Esophagus (tissue), 2 donors: ENCODE measurements around the gene CCNK. TPM values are rescaled to one million over a fixed set of nuclear protein-coding genes. Genes with fewer than 3 reads are reported as not detected.

ENCODE experiments used
- H3K27ac ChIP-seq, 2 donors: one replicate each; pipeline ENCODE4 v1.5.1; 2013; ENCODE audit warnings: low read depth in 2 of 2, mild to moderate bottlenecking in 2 of 2, inconsistent platforms in 1 of 2, low read length in 1 of 2, moderate library complexity in 1 of 2
- H3K27me3 ChIP-seq, 2 donors: one replicate each; pipeline ENCODE4 v1.6.1; 2013; ENCODE audit warnings: low read length in 2 of 2, control low read depth in 1 of 2, mild to moderate bottlenecking in 1 of 2; ENCODE audit not compliant: insufficient read depth in 2 of 2, control insufficient read depth in 1 of 2
- H3K36me3 ChIP-seq, 2 donors: one replicate each; pipeline ENCODE4 v1.6.1; 2013; ENCODE audit warnings: low read length in 1 of 2; ENCODE audit not compliant: control insufficient read depth in 2 of 2, insufficient read depth in 2 of 2
- H3K4me1 ChIP-seq, 2 donors: one replicate each; pipeline ENCODE4 v1.6.1; 2013; ENCODE audit warnings: low read length in 1 of 2; ENCODE audit not compliant: control insufficient read depth in 2 of 2, insufficient read depth in 2 of 2
- H3K4me3 ChIP-seq, 2 donors: one replicate each; pipeline ENCODE4 v1.5.1; 2013; ENCODE audit warnings: low read length in 2 of 2, mild to moderate bottlenecking in 2 of 2, low read depth in 1 of 2, moderate library complexity in 1 of 2
- H3K9me3 ChIP-seq, 2 donors: one replicate each; pipeline ENCODE4 v1.6.1; 2013; ENCODE audit warnings: mild to moderate bottlenecking in 2 of 2, low read depth in 1 of 2, low read length in 1 of 2, moderate library complexity in 1 of 2; ENCODE audit not compliant: control insufficient read depth in 2 of 2, insufficient read depth in 1 of 2
- WGBS, 2 donors: extraction: QIAGEN DNeasy Blood & Tissue Kit; methylation state at CpG; one replicate each; pipeline ENCODE4 v1.1.7; 2013; 5-methylcytosine and 5-hydroxymethylcytosine counted together
- polyA plus RNA-seq, 2 donors: library from polyadenylated mRNA; stranded (reverse); fragments of 200-250 nt; gene quantifications; one replicate each; pipeline ENCODE4 v1.2.3, GENCODE V29; 2013
- donor health status: healthy with polysubstance abuse.
- donor health status: Bipolar disorder and iron deficiency.

The CCNK gene
- polyA plus RNA-seq, 2 donors, result 12.4 to 15.4 TPM

DNA sequence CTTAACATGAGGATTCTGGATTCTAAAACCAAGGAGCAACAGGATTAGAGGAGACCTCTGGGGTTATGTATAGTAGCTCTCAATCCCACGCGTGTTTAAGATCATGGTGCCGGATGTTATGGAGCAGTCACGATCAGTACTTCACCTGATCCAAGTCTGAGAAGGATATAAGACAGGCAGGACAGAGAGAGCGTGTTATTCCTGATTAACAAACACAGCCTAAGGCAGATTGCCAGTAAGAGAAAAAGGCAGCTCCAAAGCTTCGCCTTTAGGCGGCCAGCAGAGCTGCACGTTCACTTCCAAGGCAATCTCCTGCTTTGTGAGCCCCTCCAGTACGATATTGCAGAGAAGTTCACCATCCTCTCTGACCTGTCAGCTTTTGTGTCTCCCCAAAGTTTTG lies 6.0 kb upstream of the CCNK start:
- no peak overlapping the region for H3K4me3 ChIP-seq

DNA sequence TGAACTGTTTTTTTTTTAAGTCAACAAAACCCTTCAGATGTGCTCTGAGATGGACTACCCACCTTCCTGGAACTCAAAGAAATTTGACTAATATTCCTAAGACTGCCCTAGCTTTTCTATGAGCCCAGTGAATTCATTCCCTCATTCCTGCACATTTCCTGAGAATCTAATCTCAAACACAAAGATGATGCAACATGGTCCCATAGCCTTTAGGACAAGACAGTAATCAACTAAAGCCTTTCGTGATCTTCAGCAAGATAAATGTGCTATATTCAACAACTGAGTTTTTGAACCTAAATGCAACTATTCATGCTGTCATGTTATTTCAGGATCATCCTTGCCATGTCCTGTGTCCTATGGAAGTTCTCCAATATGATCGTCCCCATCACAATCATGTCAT lies 5.5 kb upstream of the CCNK start:
- Histone ChIP-seq H3K27ac (no peak overlapping the region), H3K27me3 (no peaks in the 10 kb centered on the region), H3K4me3 (no peak overlapping the region), H3K4me1 (peaks cover 0 to 3% of the 10 kb centered on the region in 2 donors), H3K36me3 (peaks cover 0 to 2% of the 10 kb centered on the region in 2 donors), H3K9me3 (no peaks in the 10 kb centered on the region)
- 88 to 92% methylated on average over 2 of the region's 2 CpGs for WGBS, 2 donors

More for the DNA sequence above, 6.0 kb upstream of the CCNK start:
- peaks cover 0 to 2% of the 10 kb centered on the region in 2 donors for H3K36me3 ChIP-seq
- no peaks in the 10 kb centered on the region for H3K27me3 ChIP-seq
- H3K27ac ChIP-seq, result no peak overlapping the region
- no peaks in the 10 kb centered on the region for H3K9me3 ChIP-seq
- peaks cover 0 to 3% of the 10 kb centered on the region in 2 donors for H3K4me1 ChIP-seq
- 46 to 49% methylated on average over 9 of the region's 9 CpGs for WGBS, 2 donors

DNA sequence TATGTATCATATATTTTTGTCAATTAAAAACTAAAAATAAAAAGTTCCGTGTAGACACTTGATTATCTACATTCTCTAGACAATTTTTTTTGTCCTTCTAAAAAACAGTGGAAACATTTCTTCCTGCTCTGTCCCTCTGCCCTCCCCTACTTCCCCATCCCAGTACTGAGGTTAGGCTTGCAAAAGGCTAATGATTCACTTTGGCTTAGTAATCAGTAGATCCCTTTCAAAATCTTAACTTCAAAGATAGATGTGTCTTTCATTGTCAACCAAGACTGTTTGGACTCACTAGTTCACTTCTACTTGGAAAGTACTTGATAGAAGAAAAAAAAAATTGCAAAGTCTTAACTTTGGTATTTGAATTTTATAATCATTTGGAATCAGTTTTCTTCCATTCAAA lies 4.3 kb upstream of the CCNK start:
- no peak overlapping the region for H3K27ac ChIP-seq
- H3K27me3 ChIP-seq, result no peaks in the 10 kb centered on the region
- 54 to 83% methylated on average over 1 of the region's 1 CpG for whole genome bisulfite sequencing, 2 donors
- H3K4me3 ChIP-seq, result no peak overlapping the region
- H3K9me3 ChIP-seq, result no peaks in the 10 kb centered on the region
- H3K4me1 ChIP-seq, result peaks cover 0 to 3% of the 10 kb centered on the region in 2 donors
- no peaks in the 10 kb centered on the region for H3K36me3 ChIP-seq

DNA sequence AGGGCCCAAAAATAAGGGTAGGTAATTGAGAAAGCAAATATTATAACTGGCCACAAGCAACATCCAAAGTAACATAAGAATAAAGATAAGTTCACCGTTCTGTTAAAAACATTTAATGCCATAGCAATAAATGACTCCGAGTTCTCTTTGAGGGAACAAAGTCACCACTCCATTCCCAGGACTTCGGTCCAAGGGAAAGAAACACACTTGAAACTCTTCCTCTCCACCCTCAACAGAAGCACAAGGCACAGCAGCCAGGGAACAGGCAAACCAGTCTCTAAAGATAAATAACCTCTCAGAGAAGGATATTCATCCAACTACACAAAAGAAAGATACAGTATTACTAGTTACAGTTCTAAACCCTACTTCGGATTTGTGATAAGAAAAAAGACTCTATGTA lies 3.1 kb upstream of the CCNK start:
- peaks cover 0 to 3% of the 10 kb centered on the region in 2 donors for H3K4me1 ChIP-seq
- 77 to 84% methylated on average over 4 of the region's 4 CpGs for WGBS, 2 donors

DNA sequence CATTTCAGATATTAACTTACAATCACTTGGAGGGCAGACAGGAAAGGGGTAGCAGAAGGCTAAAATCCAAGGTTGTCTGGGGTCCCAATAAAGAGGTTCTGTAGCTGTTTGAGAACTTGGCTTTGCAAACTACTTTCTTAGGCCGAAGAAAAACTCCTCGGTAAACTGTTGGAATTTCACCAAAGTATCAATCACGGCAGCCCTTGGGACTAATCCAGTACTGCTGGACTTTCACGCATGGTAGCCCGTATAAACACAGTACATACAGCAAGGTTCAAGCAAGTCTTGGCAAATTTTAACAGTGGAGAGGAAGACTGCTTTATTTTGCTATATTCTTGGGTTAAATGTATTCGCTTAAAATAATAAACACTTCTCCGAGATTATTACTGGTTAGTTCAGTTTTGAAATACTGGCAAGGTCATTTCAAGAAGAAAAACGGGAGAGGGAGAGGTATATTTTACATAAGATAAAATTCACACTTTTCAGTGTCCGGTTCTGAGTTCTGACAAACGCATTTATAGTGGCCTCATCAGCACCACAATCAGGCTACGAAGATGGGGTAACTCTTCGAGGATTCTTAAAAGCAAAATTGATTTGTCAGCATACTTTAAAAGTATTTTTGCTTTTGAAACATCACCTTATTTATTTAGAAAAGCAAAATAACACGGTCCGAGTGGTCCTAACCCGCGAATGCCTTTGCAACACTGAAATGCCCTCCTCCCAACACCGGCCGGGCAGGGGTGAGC lies 1.9 kb upstream of the CCNK start:
- no peaks in the 10 kb centered on the region for H3K36me3 ChIP-seq
- peaks cover 0 to 3% of the 10 kb centered on the region in 2 donors for H3K4me1 ChIP-seq
- 11 to 13% methylated on average over 18 of the region's 18 CpGs for WGBS, 2 donors
- H3K4me3 ChIP-seq, result peak overlapping the region; percentile 81 to 95
- H3K9me3 ChIP-seq, result no peaks in the 10 kb centered on the region
- H3K27me3 ChIP-seq, result no peaks in the 10 kb centered on the region
- H3K27ac ChIP-seq, result peak overlapping the region; percentile 94 to 97

More for the DNA sequence above, 3.1 kb upstream of the CCNK start:
- no peak overlapping the region for H3K27ac ChIP-seq
- no peaks in the 10 kb centered on the region for H3K36me3 ChIP-seq
- no peak overlapping the region for H3K4me3 ChIP-seq
- no peaks in the 10 kb centered on the region for H3K27me3 ChIP-seq
- no peaks in the 10 kb centered on the region for H3K9me3 ChIP-seq

DNA sequence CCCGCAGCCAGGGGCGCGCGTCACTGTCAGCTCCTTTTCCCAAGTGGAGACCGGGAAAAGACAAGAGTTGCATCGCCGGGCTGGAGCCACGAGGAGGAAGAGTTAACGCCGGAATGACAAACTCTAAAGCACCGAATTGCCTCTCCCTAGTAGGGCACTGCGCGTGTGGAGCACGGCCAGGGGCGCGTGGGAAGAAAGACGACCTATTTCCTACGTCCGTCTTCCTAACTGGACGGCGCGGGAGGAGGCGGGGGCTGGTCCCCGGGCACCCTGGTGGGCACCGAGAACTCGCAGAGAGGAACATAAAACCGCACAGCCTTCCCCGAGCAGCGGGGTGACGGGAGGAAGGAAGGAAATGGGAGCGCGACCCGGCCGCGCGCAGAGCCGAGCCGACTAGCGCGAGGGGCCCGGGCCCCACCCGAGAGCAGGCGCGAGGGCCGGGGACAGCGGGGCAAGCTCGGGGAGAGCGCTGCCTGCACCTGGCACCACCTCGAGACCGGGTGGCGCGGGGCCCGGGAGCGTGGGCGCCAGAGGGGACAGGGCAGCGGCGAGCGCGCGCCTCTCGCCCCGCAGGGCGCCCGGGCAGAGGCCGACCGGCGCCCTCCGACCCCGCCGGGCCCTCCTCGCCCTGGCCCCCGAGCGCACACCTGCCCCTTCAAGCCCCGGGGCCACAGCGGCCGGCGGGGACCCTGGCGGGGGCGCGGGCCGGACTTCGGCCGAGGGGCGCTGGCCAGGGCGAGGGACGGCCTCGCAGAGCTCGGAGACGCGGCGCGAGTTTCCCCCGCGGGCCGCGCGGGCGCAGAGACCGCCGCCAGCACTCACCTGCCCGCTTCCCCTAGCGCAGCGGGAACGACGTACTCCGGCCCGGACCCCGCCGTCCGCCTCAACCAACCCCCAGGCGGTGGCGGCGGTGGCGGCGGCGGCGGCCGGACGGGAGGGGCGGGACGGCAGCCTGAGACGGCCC lies 1.0 kb upstream of the CCNK start, which contains the start of gene SETD3:
SETD3 (minus strand) TSS at position 954 of the 964 bp plus-strand sequence. CDS start 15,054 bp downstream, outside the sequence.
- H3K36me3 ChIP-seq, result no peaks in the 10 kb centered on the region
- H3K9me3 ChIP-seq, result no peaks in the 10 kb centered on the region
- peak within 1 kb of the TSS; percentile 81 to 95 for H3K4me3 ChIP-seq
- H3K4me1 ChIP-seq, result peaks cover 0 to 2% of the 10 kb centered on the region in 2 donors
- H3K27me3 ChIP-seq, result no peaks in the 10 kb centered on the region
- WGBS, 2 donors, result 0 to 1% methylated on average over 75 to 122 of the region's 122 CpGs
- H3K27ac ChIP-seq, result peak within 1 kb of the TSS; percentile 94 to 97

DNA sequence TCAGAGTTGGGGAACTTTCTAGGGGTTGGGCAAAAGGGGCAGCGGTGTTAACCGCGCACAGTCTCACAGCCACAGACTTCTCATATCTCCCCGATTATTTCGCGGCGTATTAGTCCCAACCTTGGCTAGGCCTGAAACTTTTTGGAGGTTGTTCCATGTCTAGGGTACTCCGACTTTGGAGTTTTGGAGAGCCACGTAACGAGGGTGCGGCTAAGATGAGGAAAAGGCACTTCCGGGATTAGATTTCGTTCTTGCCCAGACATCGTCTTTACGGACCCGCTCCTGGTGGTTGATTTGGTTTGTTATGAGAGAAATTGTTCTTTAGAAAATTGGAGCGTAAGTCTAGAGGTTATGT lies 513 bp downstream of the CCNK start:
- peak overlapping the region; percentile 79 to 91 for H3K4me3 ChIP-seq
- peak overlapping the region; percentile 92 to 93 for H3K27ac ChIP-seq
- no peaks in the 10 kb centered on the region for H3K9me3 ChIP-seq
- no peaks in the 10 kb centered on the region for H3K36me3 ChIP-seq
- H3K27me3 ChIP-seq, result no peaks in the 10 kb centered on the region
- 0 to 1% methylated on average over 17 of the region's 17 CpGs for WGBS, 2 donors
- no peaks in the 10 kb centered on the region for H3K4me1 ChIP-seq

DNA sequence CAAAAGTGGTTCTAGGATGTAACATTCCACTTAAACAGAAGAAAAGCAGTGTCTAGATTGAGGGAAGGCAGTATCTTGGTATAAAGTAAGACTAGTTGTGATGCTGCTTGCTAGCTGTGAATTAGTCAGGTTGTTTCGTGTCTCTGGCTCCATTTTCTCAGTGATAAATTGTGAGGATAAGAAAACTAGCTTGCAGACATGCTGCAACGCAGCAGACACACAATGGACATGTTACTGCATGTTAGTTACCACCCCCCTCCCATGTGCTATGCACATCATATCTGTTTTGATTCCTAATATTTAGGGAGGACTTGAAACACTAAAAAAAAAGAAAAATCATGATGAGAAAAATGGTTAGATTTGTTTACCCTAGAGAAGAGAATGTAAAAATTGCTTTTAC lies 2.9 kb downstream of the CCNK start:
- WGBS, 2 donors, result 33 to 49% methylated on average over 2 of the region's 2 CpGs
- no peaks in the 10 kb centered on the region for H3K36me3 ChIP-seq
- H3K9me3 ChIP-seq, result no peaks in the 10 kb centered on the region
- H3K4me1 ChIP-seq, result no peaks in the 10 kb centered on the region
- H3K27me3 ChIP-seq, result no peaks in the 10 kb centered on the region
- no peak overlapping the region for H3K4me3 ChIP-seq
- H3K27ac ChIP-seq, result no peak overlapping the region

DNA sequence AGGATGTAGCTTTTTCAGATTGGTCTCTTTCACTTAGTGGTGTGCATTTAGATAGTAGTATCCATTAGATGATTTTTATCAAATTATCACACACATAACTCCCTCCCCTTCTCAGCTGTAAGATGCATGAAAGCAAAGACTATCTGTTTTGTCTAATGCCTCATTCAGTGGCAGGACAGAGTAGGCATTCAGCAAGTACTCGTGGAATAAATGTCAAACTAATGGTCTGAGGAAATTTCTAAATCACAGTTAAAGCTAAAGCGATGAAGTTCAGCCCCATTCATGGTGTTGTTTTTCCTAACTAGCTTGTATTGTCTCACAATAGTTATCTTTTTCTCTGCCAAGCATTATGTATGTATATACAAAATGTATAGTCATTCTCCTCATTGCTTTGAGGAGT lies 16.1 kb downstream of the CCNK start:
- Histone ChIP-seq H3K4me1 (no peaks in the 10 kb centered on the region), H3K36me3 (peaks cover 8 to 25% of the 10 kb centered on the region in 2 donors), H3K27ac (no peak overlapping the region), H3K4me3 (no peak overlapping the region), H3K9me3 (no peaks in the 10 kb centered on the region), H3K27me3 (no peaks in the 10 kb centered on the region)
- WGBS, 2 donors, result 87 to 92% methylated on average over 2 of the region's 2 CpGs
